LNCaP clone FGC (cell line): Measurements from ENCODE around the gene SORBS2.

Experiments used
- DNase-seq: peaks from one replicate; pipeline ENCODE4 v3.0.0-alpha.2; 2011; ENCODE audit warnings: low read depth
- H3K4me3 ChIP-seq: 2 replicates; pipeline ENCODE4 v1.5.1; 2011; ENCODE audit warnings: mild to moderate bottlenecking, low read depth, low read length, control low read depth
- CTCF ChIP-seq: IDR thresholded peaks from 2 replicates; pipeline ENCODE4 v1.5.1; 2012; ENCODE audit warnings: mild to moderate bottlenecking; ENCODE audit not compliant: control insufficient read depth, insufficient read depth; ENCODE audit errors: extremely low read depth

SORBS2 gene

DNA sequence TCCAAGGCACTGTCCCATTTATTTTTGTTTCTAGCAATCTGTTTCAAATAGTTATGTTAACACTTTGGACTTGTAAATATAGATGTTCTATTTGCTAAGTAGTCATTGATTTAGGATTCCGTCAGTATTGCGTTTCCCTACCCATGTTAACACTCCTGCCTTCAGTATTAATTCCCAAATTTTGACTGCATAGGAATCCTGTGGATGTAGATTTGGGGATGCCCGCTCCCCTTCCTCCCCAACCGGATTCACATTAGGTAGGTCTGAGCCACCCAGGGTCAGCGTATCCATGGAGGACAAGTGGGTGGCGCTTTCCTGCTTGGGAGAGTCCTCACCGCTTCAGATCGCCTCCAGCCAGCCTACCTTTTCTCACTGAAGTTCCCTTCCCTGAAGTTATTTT, 1.1 kb upstream of the SORBS2 start:
- TF ChIP-seq CTCF = no peak
- no peak overlapping the region for H3K4me3 ChIP-seq
- no peak for DNase-seq

- DNase-seq = no peak
- H3K4me3 ChIP-seq = peak overlapping the region; percentile 55
- TF ChIP-seq CTCF = no peak
Measured at GRCh38 chr4:185810746-185811508, 1.1 kb downstream of the SORBS2 start.

DNA sequence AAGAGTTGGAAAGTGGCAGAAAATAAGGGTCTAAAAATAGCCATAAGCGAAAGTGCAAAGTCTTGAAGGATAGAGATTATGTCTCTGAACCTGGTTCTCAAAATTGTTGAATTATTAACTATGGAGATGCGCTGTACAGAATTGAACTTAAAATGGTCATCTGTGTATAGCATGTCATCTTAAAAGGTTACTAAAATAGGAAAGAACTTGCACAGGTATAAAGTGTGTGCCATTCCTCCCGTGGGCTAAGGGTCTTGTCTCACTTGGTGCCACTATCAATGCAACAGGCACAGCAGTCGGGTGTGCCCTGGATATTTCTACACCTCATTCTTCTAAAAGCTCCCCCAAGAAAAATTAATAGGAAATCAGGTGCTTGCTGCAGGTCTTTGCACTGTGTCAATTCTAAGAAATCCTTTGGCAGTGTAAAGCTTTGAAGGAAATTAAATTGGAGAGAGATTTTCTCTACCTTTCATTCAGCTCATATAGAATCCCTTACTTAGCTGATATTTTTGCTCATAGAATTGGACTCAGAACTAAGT, 2.4 kb downstream of the SORBS2 start:
- peak overlapping the region; percentile 55 for H3K4me3 ChIP-seq
- TF ChIP-seq CTCF = no peak
- no peak for DNase-seq

- no peak for DNase-seq
- peak overlapping the region; percentile 27 for H3K4me3 ChIP-seq
Measured at GRCh38 chr4:185809121-185809520, 2.9 kb downstream of the SORBS2 start.

DNA sequence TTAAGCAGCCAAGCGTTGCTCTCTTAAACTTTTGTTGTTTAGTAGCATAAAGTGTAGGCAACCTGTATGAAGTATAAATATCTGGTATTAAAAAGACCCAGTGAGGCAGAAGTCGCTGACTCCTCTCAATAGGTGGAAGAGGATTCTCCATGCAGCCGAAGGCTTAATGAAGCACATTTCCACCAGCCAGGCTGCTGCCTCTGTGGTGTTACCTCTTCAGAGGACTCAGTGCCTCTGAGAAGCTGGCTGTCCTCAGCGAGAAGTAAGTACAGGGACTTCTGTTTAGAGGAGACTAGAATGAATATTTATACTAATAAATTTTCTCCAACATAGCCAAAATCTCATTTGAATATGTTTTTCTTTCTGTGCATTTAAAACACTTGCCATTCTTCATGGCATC, 6.0 kb downstream of the SORBS2 start:
- TF ChIP-seq CTCF = no peak
- no peak overlapping the region for H3K4me3 ChIP-seq
- no peak for DNase-seq

More at GRCh38 chr4:185809121-185809520, 2.9 kb downstream of the SORBS2 start:
- no peak for TF ChIP-seq CTCF

DNA sequence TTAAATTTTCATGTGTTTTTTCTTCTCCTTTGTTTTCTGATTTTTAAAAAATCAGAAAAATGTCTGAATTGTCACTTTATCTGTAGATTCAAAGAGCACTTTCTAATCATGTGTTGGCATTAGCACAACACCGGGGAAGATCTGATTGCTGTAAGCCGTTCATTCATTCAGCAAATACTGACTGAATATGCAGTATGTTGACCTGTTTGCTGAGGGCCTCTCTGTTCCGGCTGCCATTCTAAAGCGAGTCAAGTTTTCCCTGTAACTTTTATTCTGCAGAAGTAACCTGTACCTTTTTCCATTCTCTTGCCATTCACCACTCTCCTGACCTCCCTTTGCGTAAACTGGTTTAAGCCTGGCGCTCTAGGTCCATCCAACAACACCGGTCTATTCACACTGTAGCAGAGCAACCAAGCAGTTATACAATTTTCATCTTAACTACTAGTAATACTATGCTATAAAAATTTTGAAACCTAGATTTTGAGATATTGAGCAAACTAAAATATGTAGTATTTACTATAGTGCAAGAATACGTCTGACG, 6.7 kb downstream of the SORBS2 start:
- no peak overlapping the region for H3K4me3 ChIP-seq
- TF ChIP-seq CTCF = no peak
- DNase-seq = no peak
